Epithelial cell of proximal tubule (primary cell): Measurements from ENCODE around the gene ABHD14A. TPM values are rescaled to one million over a fixed set of nuclear protein-coding genes. Genes with fewer than 3 reads are reported as not detected.

Source experiments
- total RNA-seq: library from RNA; depleted of rRNA; stranded (reverse); fragments of >200 nt; gene quantifications from 2 replicates; pipeline ENCODE4 v1.2.3, GENCODE V29; 2015

ABHD14A gene
- total RNA-seq, 1 donor from 2014 or later: 13.8 TPM

Other genes with a start within 250 kb of the ABHD14A start
- not detected in 2 replicates for gene IQCF6, start 195.8 kb upstream of the ABHD14A start, total RNA-seq
- not detected in 2 replicates for gene IQCF2, start 113.4 kb upstream of the ABHD14A start, total RNA-seq
- gene IQCF5, start 99.5 kb upstream of the ABHD14A start, total RNA-seq: not detected in 2 replicates
- gene IQCF1, start 71.7 kb upstream of the ABHD14A start, total RNA-seq: not detected in 2 replicates
- gene RRP9, start 33.2 kb upstream of the ABHD14A start, total RNA-seq: 28.0 and 56.8 TPM in 2 replicates
- 15.4 and 18.8 TPM in 2 replicates for gene PARP3, start 32.7 kb upstream of the ABHD14A start, total RNA-seq
- gene GPR62, start 19.7 kb upstream of the ABHD14A start, total RNA-seq: not detected in 2 replicates
- 102 and 120 TPM in 2 replicates for gene PCBP4, start 7.6 kb upstream of the ABHD14A start, total RNA-seq
- 29.1 and 39.1 TPM in 2 replicates for gene ABHD14B, start 1.0 kb upstream of the ABHD14A start, total RNA-seq
- 85.7 and 95.8 TPM in 2 replicates for gene ACY1, start 8.5 kb downstream of the ABHD14A start, total RNA-seq
- 1,795 and 2,087 TPM in 2 replicates for gene RPL29, start 20.8 kb downstream of the ABHD14A start, total RNA-seq
- 23.7 and 25.9 TPM in 2 replicates for gene DUSP7, start 81.5 kb downstream of the ABHD14A start, total RNA-seq
- gene POC1A, start 179.4 kb downstream of the ABHD14A start, total RNA-seq: 15.7 and 35.6 TPM in 2 replicates
- 56.3 and 71.5 TPM in 2 replicates for gene ALAS1, start 223.1 kb downstream of the ABHD14A start, total RNA-seq